GM03348 (cell line): ENCODE data around the gene EFCAB14.
"Not testable (repeated sequence)": the region's sequence is repeated elsewhere in the genome, so short reads cannot be mapped to it uniquely, and the experiment has no call there.

Experiments
- DNase-seq: peaks from one replicate; pipeline ENCODE4 v3.0.0; 2012; ENCODE audit warnings: low spot score

Gene EFCAB14, protein sequence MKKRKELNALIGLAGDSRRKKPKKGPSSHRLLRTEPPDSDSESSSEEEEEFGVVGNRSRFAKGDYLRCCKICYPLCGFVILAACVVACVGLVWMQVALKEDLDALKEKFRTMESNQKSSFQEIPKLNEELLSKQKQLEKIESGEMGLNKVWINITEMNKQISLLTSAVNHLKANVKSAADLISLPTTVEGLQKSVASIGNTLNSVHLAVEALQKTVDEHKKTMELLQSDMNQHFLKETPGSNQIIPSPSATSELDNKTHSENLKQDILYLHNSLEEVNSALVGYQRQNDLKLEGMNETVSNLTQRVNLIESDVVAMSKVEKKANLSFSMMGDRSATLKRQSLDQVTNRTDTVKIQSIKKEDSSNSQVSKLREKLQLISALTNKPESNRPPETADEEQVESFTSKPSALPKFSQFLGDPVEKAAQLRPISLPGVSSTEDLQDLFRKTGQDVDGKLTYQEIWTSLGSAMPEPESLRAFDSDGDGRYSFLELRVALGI

DNA sequence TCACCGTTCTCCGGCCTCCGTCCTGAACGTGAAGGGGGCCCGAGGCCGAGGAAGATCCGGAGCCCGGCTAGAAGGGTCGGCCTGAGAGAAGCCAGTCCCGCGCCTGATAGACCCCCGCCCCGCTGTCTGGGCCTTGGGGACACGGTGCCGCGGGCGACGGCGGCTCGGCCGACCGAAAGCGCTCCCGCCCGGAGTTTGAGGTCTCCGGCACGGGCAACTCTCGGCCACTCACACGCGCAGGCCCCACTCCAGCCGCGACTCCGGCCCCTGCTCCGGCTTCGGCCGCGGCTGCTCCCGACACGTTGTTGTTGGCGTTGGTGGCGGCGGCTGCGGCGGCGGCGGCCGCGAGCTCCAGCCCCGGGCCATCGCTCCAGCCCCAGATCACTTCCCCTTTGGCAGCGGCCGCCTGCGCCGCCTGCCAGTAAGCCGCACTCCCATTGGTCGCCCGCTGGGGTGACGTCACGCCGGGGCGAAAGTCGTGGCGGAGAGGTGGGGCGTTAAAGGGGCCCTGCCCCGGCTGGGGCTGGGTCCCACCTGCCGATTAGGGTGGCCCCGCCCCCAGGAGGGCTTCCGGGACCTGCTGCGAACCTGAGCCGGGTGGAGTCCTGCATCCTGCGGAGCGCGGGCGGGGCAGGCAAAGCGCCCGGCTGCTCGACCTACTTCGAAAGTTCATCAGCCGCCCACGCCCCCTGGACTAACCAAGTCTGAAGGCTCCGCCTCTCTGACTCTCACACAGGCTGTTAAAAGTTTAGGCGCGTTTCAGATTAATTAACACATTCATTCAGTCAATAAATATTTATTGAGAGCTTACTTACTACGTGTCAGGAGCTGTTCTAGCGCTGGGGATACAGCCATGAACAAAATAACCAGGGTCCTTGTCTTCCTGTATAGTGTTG is at the start of gene EFCAB14:
Gene EFCAB14, minus strand, starts transcription at position 388 of the 896 bp plus-strand sequence. CDS start 1,027 bp downstream, outside the sequence.
- DNase-seq = peak; percentile 98

DNA sequence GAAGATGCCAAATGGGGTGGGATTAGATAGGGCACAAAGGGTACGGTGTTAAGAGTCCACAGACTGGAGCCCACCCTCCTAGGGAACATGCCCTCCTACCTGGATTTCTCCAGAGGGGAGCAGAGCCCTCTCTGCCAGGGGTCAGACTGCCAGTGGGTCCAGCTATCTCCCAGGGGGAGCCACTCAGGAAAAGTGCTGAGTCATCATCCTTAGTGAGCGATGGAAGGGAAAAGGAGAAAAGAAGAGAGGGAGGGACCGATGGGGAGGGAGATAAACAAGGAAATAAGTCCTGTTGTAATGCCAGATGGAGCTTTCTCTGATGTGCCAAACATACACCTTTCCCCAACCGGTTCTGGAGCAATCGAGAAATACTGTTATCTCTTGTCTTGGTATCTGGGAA is 49.5 kb upstream of the EFCAB14 start:
- DNase-seq = no peak

DNA sequence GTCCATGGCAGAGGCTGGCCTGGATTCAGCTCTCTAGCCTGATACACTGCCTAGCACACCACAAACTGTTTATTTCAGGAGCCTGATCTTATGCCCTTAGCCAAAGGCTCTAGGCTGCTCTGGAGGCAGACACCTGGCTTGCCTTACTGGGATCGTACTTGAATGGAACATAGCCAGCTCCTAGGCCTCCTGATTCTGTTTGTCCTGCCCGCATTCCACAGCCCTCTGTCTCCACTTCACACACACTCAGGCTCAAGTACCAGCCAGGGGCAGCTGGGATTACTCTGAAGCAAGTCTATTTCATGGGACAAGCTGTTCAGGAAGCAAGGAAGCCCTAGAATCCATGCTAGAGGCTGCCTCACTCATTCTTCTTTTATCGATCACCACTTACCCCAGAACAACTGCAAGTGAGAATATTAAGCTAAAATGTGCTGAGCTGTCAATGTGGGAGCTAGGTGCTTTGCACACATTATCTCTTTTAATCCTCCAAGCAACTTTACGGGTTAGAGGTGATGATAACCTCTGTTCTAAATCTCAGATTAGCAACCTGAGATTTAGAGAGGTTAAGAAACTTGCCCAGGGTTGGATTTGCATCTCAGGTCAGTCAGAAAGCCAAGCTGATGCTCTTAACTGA is 48.9 kb upstream of the EFCAB14 start:
- DNase-seq = no peak

DNA sequence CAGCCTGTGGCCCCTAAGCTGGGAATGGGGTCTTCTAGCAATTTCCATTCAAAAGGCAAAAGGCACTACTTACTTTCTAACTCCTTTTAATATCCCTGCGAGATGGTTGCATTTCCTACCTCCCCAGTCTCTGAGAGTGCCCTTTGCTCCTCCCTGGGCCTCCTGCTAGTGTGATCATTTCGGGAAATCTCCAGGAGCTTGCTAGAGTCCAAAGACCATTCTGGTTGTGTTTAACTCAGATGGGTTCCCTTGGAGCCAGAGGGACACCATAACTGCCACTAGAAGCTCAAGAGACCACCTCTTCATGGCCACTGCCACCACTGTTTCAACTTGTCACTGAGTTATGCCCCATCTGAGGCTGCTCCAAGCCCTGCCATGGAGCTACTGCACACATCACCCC is 45.5 kb upstream of the EFCAB14 start:
- DNase-seq = no peak

DNA sequence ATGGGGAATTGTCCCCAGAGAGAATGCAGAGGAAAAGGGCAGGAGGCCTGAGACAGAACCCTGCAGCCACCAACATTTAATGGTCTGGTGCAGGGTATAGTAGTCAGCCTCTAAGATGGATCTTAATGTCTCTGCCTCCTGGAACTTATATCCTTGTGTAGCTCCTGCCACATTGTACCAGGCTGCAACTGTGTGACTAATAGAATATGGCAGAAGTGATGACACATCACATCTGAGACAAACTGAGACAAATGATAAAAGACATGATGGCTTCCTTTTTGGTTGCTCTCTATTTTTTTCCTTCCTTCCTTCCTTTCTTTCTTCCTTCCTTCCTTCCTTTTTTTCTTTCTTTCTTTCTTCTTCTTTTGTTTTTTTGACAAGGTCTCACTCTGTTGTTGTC is 42.8 kb upstream of the EFCAB14 start:
- DNase-seq = no peak

DNA sequence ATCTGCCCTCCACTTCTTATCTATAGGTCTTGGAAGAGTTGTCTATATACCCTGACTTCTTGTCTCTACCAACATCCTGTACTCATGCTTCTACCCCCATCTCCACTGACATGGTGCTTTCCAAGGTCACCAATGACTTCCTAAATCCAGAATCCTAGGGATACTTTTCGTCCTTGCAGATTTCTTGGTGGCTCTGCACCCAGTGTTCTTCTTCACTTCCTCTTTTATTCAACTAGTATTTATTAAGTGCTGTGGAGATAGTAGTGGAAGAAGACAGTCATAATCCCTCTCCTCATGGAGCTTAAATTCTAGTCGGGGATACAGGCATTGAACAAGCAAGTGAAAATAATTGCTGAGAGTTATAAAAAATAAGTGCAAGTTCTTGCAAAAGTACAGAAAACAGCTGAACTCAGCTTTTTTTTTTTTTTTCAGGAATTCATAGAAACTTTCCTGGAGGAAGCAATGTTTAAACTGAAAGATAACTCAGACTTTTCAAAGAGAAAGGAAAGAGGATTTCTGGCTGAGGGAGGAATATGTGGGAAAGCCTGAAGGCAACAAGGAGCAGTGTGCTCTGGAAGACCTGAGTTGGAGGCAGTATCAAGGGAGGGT is 41.7 kb upstream of the EFCAB14 start:
- DNase-seq = no peak

DNA sequence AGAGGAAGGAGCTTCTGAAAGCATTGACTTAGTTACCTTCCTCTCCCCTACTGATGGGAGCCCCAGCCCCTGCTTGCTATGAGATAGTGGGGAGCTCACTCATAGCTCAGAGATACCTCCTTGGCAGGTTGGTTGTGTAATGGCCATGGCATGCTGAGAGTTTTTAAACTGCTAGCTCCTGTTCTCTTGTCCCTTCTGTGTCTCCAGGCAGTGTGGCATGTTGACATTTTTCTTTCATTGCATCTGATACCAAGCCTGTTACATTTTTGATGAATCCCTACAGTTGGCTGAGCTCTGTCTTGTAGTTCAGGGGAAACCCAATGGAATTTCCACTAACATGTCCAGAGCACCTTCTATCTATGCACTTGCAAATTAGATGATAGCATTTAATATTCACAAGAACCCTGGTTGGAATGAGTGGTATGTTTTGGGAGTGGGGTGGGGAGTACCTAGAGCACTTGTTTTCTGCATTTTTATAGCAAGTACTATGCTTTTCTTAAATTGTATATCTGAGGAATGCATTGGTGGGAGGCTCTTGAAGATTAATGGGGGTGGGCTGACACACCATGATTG is 39.1 kb upstream of the EFCAB14 start:
- no peak for DNase-seq

DNA sequence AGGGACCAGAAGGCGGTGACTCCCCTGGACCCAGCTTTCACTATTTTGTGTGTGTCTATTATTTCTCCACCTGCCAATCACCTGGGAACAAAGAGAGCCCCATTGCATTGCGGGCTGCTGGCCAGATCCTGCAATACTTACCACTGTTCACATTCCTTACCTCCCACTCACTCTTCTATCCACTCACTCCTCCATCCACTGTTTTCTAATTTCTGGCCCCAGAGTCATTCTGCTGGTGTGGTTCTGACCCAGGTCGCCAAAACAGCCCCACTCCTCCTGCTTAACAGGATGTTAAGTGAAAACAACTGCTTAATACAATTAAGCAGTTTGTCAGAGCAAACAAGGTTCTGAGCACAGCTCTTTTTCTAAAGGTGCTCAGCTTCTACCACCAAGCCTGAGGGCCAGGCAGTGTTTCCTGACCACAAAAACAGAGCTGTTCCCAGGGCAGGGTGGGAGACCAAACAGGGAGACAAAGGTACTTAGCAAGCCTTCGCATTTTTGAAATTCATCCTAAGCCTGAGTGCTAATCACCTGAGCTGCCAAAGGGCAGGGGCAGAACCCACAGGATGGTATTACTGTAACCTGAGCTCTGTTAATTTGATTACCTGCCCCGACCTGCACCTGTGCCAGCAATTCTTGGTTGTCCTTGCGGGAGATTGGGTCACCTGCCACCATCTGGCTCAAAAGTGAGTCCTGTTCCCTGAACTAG is 38.5 kb upstream of the EFCAB14 start:
- DNase-seq = no peak

DNA sequence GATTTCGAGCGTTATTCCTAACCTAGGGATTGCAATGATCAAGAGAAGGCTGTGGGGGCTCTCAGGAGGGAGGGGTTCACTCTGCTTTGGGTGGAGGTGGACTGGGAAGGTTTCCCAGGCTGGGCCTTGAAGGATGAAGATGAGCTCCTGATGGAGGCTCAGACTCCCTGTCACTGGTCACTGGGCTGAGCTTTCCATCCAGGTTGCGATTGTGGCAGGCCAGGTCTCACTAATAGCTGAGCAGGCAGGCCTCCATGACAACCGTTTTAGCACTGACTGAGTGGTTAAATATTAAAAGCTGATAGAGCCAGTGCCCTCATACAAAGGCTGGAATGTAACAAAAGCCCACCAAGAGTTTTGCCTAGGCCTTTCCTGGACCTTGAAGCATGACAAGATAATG is 36.2 kb upstream of the EFCAB14 start:
- DNase-seq = no peak

DNA sequence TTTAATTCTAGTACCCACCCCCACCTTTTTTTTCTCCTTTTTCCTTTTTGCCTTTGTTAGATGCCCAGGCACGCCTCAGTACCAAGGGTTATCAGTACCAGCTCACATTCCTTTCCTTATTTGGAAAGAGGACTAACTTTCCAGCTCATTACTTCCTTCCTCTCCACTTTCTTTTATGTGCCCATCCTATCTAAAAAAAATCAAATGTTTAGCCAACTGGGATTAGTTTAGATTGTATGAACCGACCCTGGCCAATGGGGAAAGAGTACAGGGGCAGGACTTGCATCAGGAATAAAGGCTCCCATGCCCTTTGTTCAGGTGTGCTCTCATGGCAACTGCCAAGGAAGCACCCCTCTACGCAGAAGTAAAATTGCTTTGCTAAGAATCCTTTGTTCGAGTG is 35.8 kb upstream of the EFCAB14 start:
- not testable (repeated sequence) for DNase-seq

DNA sequence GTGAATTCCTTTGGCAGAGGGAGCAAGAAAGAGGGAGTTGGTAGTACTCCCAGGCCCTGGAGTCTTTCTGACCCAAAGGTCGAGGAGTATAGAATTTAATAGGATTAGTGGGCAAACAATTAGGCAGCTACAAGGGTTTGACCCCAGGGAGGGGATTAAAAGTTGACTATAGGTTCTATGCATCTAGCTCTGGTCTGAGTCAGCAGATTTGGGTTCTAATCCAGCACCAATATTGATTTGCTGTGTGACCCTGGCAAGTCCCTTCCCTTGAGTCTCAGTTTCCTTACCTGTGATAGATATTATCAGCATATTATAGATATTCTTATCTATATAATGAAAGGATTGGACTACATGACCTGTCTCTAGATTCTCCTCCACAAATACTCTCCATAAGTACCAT is 35.1 kb upstream of the EFCAB14 start:
- DNase-seq = no peak

DNA sequence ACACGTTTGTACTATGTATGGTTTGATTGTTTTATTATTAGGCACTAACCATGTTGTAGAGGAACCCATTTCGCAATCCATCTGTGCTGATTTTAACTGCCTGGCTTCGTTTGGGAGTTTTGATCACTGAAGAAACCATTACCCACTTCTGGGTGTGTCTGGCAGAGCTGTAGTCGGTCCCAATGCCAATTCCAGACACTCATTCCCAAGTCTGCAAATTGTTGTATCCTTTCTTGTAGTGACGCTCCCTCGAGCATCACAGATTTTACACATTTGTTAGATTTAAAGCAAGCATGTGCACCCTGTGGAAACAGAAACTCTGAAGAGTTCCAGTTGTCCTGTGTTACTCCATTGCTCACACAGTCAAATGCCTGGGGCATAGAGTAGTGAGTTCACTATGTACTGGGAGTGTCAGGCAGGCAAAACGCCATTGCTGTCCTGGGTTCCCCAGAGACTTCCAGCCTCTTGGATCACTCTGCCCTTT is 31.0 kb upstream of the EFCAB14 start:
- no peak for DNase-seq

DNA sequence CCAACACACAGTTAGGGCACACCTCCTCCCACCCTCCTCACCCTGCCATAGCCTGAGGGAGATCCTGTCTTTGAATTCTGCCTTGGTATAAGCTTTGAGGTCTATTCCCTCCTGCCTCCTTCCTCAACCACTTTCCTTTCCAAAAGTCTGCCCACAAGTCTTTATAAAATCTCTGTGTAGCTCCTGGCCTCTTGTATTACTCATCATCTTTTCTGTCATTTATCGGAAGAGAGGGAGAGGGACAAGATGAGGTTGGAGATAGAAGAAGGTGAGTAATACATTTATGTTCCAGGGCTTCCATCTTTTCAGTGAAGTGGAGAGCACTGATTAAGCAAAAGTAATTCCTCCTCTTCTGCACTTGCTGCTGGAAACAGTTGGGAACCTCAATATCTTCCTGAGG is 30.5 kb upstream of the EFCAB14 start:
- no peak for DNase-seq

DNA sequence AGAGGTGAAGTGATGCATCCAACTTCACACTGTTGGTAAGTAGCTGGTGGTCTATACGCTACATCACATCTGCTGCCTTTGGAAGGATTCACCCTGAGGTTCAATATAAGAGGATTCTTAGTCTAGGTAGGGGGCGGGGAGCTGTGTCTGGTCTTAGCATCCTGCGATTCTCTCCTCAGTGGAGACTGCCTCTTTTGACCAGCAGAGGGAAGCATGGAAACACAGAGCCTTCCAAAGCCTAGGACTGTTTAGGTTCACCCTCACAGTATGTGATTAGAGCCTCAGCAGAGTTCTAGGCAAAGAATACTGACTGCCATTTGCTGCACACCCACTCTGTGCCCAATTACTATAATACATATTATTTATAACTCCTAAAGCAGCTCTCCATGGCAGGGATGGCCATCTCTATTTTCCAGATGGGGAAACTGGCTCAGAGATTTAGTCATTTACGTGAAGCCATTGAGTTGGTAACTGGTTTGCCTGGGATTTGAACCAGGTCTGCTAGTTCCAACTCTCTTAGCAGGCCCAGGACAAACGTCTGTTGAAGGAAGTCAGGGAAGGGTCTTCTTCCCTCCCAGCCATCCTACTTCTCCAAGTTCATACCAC is 28.9 kb upstream of the EFCAB14 start:
- peak; percentile 75 for DNase-seq

DNA sequence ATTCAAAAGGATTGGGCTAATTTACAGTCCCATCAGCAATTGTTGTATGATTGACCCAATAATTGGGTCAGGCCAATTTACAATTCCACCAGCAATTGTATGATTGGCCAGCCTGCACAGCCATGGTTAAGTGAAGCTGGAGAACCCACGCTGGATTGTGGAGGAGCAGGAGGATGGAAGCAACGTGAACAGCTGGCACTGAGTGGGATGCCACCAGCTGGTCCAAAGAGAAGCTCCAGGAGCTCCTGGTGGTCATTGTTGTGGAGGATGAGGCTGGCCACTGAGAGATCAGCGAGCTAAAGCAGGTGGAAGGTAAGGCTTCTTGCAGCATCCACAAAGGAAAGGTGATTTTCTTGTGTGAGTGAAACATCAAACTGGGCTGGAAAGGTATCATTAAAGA is 23.2 kb upstream of the EFCAB14 start:
- no peak for DNase-seq

DNA sequence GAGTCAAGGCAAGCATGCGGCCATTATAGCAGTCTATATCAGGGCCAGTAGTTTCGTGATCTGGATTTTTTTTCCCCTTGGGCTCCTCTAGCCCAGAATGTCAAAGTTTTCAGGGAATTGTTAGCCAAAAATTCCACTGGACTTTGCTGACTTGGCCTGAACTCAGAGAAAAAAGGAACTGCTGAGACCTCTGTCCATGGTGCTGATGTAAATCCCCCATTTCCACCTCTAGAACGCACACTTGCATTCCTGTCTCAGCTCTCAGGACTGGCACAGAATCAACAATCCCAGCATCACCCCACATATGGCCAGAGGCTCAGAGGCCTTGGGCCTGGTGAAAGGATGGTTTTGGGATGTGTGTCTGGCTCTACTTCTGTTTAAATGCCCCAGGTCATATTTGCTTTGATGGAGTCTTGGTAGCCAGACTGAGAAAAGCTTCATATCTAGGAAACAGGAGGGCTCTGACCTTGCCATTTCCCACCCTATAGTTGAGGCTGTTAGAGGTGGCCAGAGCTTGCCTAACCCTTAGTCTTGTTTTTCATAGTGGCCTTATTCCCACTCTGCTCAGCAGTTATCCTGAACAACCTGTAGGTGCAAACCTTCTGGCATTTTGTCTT is 16.9 kb upstream of the EFCAB14 start:
- DNase-seq = peak; percentile 50

DNA sequence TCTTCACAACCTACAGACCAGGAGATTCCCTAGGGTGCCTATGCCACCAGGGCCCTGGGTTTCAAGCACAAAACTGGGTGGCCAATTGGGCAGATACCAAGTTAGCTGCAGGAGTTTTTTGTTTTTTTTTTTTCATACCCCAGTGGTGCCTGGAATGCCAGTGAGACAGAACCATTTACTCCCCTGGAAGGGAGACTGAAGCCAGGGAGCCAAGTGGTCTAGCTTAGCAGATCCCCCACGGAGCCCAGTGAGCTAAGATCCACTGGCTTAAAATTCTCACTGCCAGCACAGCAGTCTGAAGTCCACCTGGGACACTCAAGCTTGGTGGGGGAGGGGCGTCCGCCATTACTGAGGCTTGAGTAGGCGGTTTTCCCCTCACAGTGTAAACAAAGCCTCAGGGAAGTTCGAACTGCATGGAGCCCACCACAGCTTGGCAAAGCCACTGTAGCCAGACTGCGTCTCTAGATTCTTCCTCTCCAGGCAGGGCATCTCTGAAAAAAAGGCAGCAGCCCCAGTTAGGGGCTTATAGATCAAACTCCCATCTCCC is 9.5 kb upstream of the EFCAB14 start:
- DNase-seq = not testable (repeated sequence)

DNA sequence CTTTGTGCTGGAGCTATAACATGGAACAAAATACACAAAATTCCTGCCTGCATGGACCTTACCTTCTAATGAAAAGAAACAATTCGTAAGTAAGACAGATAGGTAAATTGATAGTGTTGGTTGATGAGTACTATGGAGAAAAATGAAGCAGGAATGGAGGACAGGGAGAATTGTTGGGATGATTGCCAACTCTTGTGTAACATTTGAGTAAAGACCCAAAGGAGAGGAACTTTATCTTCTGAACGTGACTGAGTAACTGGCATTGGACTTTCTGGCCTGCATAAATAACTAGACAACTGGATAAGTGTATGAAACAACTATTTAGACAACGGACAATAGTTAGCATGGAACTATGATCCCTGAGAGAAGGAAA is 6.8 kb upstream of the EFCAB14 start:
- DNase-seq = no peak

DNA sequence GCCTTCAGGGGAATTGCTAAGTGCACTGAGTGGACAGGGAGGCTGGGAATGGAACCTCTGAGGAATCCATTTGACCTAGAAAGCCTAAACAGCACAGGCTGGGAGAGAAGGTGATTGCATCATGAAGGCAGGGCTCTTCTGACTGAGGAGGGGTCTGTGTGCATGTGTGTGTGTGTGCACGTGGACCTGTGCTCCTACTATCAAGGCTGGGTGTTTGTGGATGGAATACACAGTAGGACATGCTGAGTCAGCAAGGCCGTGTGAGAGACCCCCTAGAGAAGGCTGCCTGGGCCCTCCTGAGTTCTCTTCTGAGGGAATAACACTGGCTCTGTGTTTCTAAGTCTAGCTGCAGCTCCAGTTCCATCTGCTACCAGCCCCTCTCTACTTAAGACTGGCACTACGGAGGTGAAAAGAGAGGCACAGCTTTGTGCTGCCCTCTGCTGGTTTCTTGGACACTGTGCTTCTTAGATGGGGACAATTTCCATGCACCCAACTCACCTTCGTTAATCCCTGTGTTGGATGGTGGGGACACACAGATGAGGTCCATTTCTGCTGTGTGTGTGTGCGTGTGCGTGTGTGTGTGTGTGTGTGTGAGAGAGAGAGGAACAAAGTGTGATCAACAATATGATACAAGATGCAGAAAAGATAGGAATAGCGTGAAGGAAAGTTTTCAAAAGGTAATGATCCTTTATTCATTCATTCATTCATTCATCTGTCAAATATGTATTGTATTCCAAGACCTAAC is 6.2 kb upstream of the EFCAB14 start:
- DNase-seq = peak; percentile 79
